K562 (cell line): Measurements from ENCODE around the gene PLCB4. TPM values are rescaled to one million over a fixed set of nuclear protein-coding genes. Genes with fewer than 3 reads are reported as not detected.

Experiments used
- ATAC-seq: fragments of 200-7000 bp; cut with Tn5 transposase; 3 replicates; pipeline ENCODE4 v1.9.1; 2020; ENCODE audit warnings: moderate library complexity
- BruUV-seq: library from RNA; stranded (reverse); fragments of 400-500 nt; replicated peaks from 2 replicates; lab custom pipeline; 2021; lab: Mats Ljungman, UMichigan
- CTCF ChIA-PET: fragments of 300-600 bp; formaldehyde crosslinking; extraction: SDS; loops from one replicate; lab custom pipeline; 2021; ENCODE audit warnings: low intra/inter-chr PET ratio; lab: Yijun Ruan, JAX
- POLR2A ChIA-PET: fragments of 300-600, 350-650 bp; sonication (Branson Sonifier 250); formaldehyde crosslinking; extraction: SDS; loops from one replicate; lab custom pipeline; 2021; ENCODE audit warnings: antibody characterized with exemption, inconsistent platforms; lab: Yijun Ruan, JAX
- DNase-seq, 4 experiments: peaks; one replicate each; pipeline versions ENCODE4 v3.0.0 to v3.0.0-alpha.2; 2011 to 2018; ENCODE audit warnings: low spot score in 3 of 4, mixed read lengths in 3 of 4; ENCODE audit errors: extremely low read depth in 1 of 4
- FAIRE-seq: peaks from 2 replicates; lab custom pipeline; 2011; peaks lifted over from hg19 to GRCh38; lab: Jason Lieb, UNC
- H2AFZ ChIP-seq: 2 replicates; pipeline ENCODE4 v1.6.0; 2011; ENCODE audit warnings: low read depth, low read length, control low read depth, inconsistent platforms
- H3K27ac ChIP-seq: fragments of 200-600 bp; 3 replicates; pipeline ENCODE4 v1.8.0; 2011; ENCODE audit warnings: low read depth, mild to moderate bottlenecking, control low read depth, inconsistent platforms, low read length, moderate library complexity, mixed read lengths; ENCODE audit errors: extremely low read depth
- H3K27me3 ChIP-seq, 2 experiments: fragments of 300-600 bp in 1 of 2; 2 replicates in 1 of 2; 3 replicates in 1 of 2; pipeline versions ENCODE4 v1.6.0 to v1.8.0; 2011; ENCODE audit warnings: inconsistent platforms in 2 of 2, low read length in 2 of 2, mild to moderate bottlenecking in 1 of 2, mixed read lengths in 1 of 2, moderate library complexity in 1 of 2; ENCODE audit not compliant: control insufficient read depth in 2 of 2, insufficient read depth in 2 of 2
- H3K36me3 ChIP-seq: fragments of 300-600 bp; 3 replicates; pipeline ENCODE4 v1.8.0; 2011; ENCODE audit warnings: mild to moderate bottlenecking, low read length, inconsistent platforms; ENCODE audit not compliant: control insufficient read depth, insufficient read depth
- H3K4me1 ChIP-seq, 2 experiments: fragments of 200-600 bp in 1 of 2; replicated peaks in 1 of 2; 2 replicates in 1 of 2; 3 replicates in 1 of 2; pipeline versions ENCODE4 v1.5.1 to v1.8.0; 2011; ENCODE audit warnings: inconsistent platforms in 2 of 2, low read length in 2 of 2, mild to moderate bottlenecking in 1 of 2, mixed read lengths in 1 of 2, moderate library complexity in 1 of 2; ENCODE audit not compliant: control insufficient read depth in 2 of 2, insufficient read depth in 2 of 2
- H3K4me2 ChIP-seq: 2 replicates; pipeline ENCODE4 v1.6.1; 2011; ENCODE audit warnings: low read length, control low read depth, inconsistent platforms, mixed read lengths; ENCODE audit not compliant: insufficient read depth
- H3K4me3 ChIP-seq: fragments of 200-600 bp; sonication (generic), shearing (Covaris generic); 2 replicates; pipeline ENCODE4 v1.5.1; 2016; ENCODE audit warnings: control low read depth, inconsistent platforms
- H3K79me2 ChIP-seq: fragments of 200-600 bp; 3 replicates; pipeline ENCODE4 v1.8.0; 2011; ENCODE audit warnings: low read length, inconsistent platforms; ENCODE audit not compliant: control insufficient read depth, insufficient read depth
- H3K9ac ChIP-seq, 2 experiments: 2 replicates each; pipeline versions ENCODE4 v1.6.0 to v1.6.1; 2011; ENCODE audit warnings: low read depth in 2 of 2, low read length in 2 of 2, control low read depth in 1 of 2, inconsistent platforms in 1 of 2, mild to moderate bottlenecking in 1 of 2, mixed read lengths in 1 of 2; ENCODE audit not compliant: insufficient read depth in 1 of 2
- H3K9me1 ChIP-seq: one replicate; pipeline ENCODE4 v1.6.0; 2011; ENCODE audit warnings: inconsistent platforms, mild to moderate bottlenecking, low read length, moderate library complexity; ENCODE audit not compliant: control insufficient read depth, insufficient read depth
- H3K9me3 ChIP-seq: replicated peaks from 2 replicates; pipeline ENCODE4 v1.5.1; 2011; ENCODE audit warnings: low read depth, low read length, inconsistent platforms; ENCODE audit not compliant: control insufficient read depth, insufficient read depth
- H4K20me1 ChIP-seq: replicated peaks from 2 replicates; pipeline ENCODE4 v1.6.1; 2011; ENCODE audit warnings: low read length, inconsistent platforms, mixed read lengths; ENCODE audit not compliant: control insufficient read depth, insufficient read depth
- HNRNPK ChIP-seq: fragments of 200-400 bp; formaldehyde crosslinking; IDR thresholded peaks from one replicate; pipeline ENCODE4 v1.6.1; 2018; ENCODE audit warnings: mild to moderate bottlenecking, low read depth, low read length; ENCODE audit not compliant: poor library complexity, severe bottlenecking
- SNIP1 ChIP-seq: fragments of 450-650 bp; IDR thresholded peaks from 2 replicates; pipeline ENCODE4 v1.7.1; 2017; ENCODE audit warnings: low read depth, mild to moderate bottlenecking
- SOX6 ChIP-seq: fragments of 450-650 bp; IDR thresholded peaks from 2 replicates; pipeline ENCODE4 v1.6.1; 2014; ENCODE audit warnings: mild to moderate bottlenecking
- SREBF1 ChIP-seq: fragments of 150-350 bp; IDR thresholded peaks from 2 replicates; pipeline ENCODE4 v1.6.1; 2014; ENCODE audit warnings: antibody characterized with exemption, low read depth, low read length, borderline replicate concordance
- TCF3 ChIP-seq: sonication (generic); formaldehyde crosslinking; IDR thresholded peaks from 2 replicates; pipeline ENCODE4 v1.4.0; 2020; ENCODE audit warnings: mild to moderate bottlenecking, missing genetic modification reagents
- ZNF232 ChIP-seq: sonication (generic); formaldehyde crosslinking; IDR thresholded peaks from 2 replicates; pipeline ENCODE4 v1.8.0; 2022; ENCODE audit warnings: mild to moderate bottlenecking, missing genetic modification reagents
- WGBS: fragments of 100-300 bp; shearing (Covaris generic); methylation state at CpG from one replicate; pipeline ENCODE4 v1.1.6; 2016; ENCODE audit warnings: low coverage, mixed read lengths; ENCODE audit not compliant: insufficient coverage; ENCODE audit errors: missing lambda C conversion rate; 5-methylcytosine and 5-hydroxymethylcytosine counted together
- in situ Hi-C: fragments of 300-500 bp; cut with MboI; formaldehyde crosslinking; loops from 4 replicates; pipeline ENCODE4 v1.15.0; 2018; ENCODE audit warnings: inconsistent platforms, mixed read lengths
- intact Hi-C: fragments of 100-400 bp; cut with micrococcal nuclease; formaldehyde crosslinking; loops from 2 replicates; pipeline ENCODE4 v1.14.2; 2022
- polyA plus RNA-seq, 8 experiments: library from polyadenylated mRNA; depleted of rRNA in 4 of 8; stranded (reverse) in 5 of 8; unstranded in 3 of 8; fragments of >200 nt; fragmentation: Nextera tagmentation in 2 of 8; fragmentation: Illumina TruSeq in 1 of 8; extraction: Ambion mirVana in 2 of 8; extraction: Trizol in 1 of 8; gene quantifications; 2 replicates each; pipeline versions ENCODE4 v1.2.1 to v1.2.3, GENCODE V29; 2011 to 2014; ENCODE audit warnings: inconsistent platforms in 1 of 8, missing spikeins in 1 of 8
- total RNA-seq, 7 experiments: library from RNA; depleted of rRNA in 6 of 7; stranded (reverse); fragments of >200 nt in 6 of 7; fragmentation: Illumina TruSeq in 2 of 7; extraction: Trizol in 2 of 7; gene quantifications; 2 replicates each; pipeline versions ENCODE4 v1.2.1 to v1.2.3, GENCODE V29; 2011 to 2021; ENCODE audit warnings: low replicate concordance in 1 of 7
- TF ChIP-seq, protein P1 (sequence below): fragments of 450-650 bp; IDR thresholded peaks from 2 replicates; pipeline ENCODE4 v1.6.1; 2017; ENCODE audit warnings: mild to moderate bottlenecking, moderate library complexity
- TF ChIP-seq, protein P2 (sequence below): fragments of 450-650 bp; formaldehyde crosslinking; IDR thresholded peaks from 2 replicates; pipeline ENCODE4 v1.4.0; 2020; ENCODE audit warnings: mild to moderate bottlenecking, mixed read lengths
- TF ChIP-seq, protein P3 (sequence below): fragments of 450-650 bp; IDR thresholded peaks from 2 replicates; pipeline ENCODE4 v1.6.1; 2018; ENCODE audit warnings: mild to moderate bottlenecking, low read depth; ENCODE audit not compliant: partially characterized antibody
- TF ChIP-seq, protein P4 (sequence below): fragments of 250-450 bp; sonication (Bioruptor Pico); IDR thresholded peaks from 2 replicates; pipeline ENCODE4 v1.5.0; 2020; ENCODE audit warnings: mild to moderate bottlenecking, borderline replicate concordance
- TF ChIP-seq, protein P5 (sequence below): sonication (generic); formaldehyde crosslinking; IDR thresholded peaks from 2 replicates; pipeline ENCODE4 v1.8.1; 2023; ENCODE audit warnings: missing genetic modification reagents, mild to moderate bottlenecking, borderline replicate concordance

Gene PLCB4
- total and polyA plus RNA-seq, 9 of the 15 experiments (the other 6 are each of a cell fraction or from before 2014, with no cell fraction given), result 0.20 to 2.9 (median 0.52) TPM

DNA sequence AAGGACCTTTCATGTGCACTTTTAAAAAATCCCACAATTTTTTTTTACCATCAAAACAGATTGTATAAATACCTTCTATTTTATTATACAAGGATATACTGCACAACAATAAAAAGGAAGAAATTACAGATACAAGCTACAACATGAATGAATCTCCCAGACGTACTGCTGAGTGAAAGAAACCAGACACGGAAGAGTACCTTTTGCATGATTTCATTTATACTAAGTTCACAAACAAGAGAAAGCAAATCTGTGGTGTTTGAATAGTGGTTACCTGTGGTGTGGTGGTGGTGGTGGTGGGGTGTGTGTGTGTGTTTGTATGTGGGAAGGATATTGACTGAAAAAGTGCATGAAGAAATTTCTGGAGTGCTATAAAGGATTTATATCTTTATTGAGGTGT, 6.8 kb upstream of the PLCB4 start:
- no TSS peak for BruUV-seq
- no peak overlapping the region for H2AFZ ChIP-seq
- H3K9me1 ChIP-seq, result no peaks in the 10 kb centered on the region
- no peaks in the 10 kb centered on the region for H4K20me1 ChIP-seq
- H3K4me1 ChIP-seq, result no peaks in the 10 kb centered on the region
- H3K79me2 ChIP-seq, result no peaks in the 10 kb centered on the region
- DNase-seq, result no peak
- no peak overlapping the region for H3K9ac ChIP-seq
- no peaks in the 10 kb centered on the region for H3K36me3 ChIP-seq
- POLR2A ChIA-PET, result no interaction called here
- 40% methylated on average over 1 of the region's 2 CpGs for WGBS
- H3K4me3 ChIP-seq, result no peak overlapping the region
- no peaks in the 10 kb centered on the region for H3K27me3 ChIP-seq
- H3K9me3 ChIP-seq, result no peaks in the 10 kb centered on the region
- in situ Hi-C loops (no loop called here), intact Hi-C loops (no loop called here)
- H3K4me2 ChIP-seq, result no peak overlapping the region
- ATAC-seq, result no peak
- CTCF ChIA-PET, result no interaction called here
- FAIRE-seq, result no peak
- H3K27ac ChIP-seq, result no peak overlapping the region
- TF ChIP-seq, protein P1, sequence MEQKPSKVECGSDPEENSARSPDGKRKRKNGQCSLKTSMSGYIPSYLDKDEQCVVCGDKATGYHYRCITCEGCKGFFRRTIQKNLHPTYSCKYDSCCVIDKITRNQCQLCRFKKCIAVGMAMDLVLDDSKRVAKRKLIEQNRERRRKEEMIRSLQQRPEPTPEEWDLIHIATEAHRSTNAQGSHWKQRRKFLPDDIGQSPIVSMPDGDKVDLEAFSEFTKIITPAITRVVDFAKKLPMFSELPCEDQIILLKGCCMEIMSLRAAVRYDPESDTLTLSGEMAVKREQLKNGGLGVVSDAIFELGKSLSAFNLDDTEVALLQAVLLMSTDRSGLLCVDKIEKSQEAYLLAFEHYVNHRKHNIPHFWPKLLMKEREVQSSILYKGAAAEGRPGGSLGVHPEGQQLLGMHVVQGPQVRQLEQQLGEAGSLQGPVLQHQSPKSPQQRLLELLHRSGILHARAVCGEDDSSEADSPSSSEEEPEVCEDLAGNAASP, result no peak
- no peak for TF ChIP-seq TCF3 (CRISPR knock-in tag)
- TF ChIP-seq SNIP1, result no peak
- no peak for TF ChIP-seq HNRNPK
- TF ChIP-seq, protein P2, sequence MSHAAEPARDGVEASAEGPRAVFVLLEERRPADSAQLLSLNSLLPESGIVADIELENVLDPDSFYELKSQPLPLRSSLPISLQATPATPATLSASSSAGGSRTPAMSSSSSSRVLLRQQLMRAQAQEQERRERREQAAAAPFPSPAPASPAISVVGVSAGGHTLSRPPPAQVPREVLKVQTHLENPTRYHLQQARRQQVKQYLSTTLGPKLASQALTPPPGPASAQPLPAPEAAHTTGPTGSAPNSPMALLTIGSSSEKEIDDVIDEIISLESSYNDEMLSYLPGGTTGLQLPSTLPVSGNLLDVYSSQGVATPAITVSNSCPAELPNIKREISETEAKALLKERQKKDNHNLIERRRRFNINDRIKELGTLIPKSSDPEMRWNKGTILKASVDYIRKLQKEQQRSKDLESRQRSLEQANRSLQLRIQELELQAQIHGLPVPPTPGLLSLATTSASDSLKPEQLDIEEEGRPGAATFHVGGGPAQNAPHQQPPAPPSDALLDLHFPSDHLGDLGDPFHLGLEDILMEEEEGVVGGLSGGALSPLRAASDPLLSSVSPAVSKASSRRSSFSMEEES (CRISPR knock-in tag), result no peak
- no peak for TF ChIP-seq ZNF232
- TF ChIP-seq SREBF1, result no peak
- TF ChIP-seq, protein P3, sequence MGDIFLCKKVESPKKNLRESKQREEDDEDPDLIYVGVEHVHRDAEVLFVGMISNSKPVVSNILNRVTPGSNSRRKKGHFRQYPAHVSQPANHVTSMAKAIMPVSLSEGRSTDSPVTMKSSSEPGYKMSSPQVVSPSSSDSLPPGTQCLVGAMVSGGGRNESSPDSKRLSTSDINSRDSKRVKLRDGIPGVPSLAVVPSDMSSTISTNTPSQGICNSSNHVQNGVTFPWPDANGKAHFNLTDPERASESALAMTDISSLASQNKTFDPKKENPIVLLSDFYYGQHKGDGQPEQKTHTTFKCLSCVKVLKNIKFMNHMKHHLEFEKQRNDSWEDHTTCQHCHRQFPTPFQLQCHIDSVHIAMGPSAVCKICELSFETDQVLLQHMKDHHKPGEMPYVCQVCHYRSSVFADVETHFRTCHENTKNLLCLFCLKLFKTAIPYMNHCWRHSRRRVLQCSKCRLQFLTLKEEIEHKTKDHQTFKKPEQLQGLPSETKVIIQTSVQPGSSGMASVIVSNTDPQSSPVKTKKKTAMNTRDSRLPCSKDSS, result no peak
- TF ChIP-seq, protein P4, sequence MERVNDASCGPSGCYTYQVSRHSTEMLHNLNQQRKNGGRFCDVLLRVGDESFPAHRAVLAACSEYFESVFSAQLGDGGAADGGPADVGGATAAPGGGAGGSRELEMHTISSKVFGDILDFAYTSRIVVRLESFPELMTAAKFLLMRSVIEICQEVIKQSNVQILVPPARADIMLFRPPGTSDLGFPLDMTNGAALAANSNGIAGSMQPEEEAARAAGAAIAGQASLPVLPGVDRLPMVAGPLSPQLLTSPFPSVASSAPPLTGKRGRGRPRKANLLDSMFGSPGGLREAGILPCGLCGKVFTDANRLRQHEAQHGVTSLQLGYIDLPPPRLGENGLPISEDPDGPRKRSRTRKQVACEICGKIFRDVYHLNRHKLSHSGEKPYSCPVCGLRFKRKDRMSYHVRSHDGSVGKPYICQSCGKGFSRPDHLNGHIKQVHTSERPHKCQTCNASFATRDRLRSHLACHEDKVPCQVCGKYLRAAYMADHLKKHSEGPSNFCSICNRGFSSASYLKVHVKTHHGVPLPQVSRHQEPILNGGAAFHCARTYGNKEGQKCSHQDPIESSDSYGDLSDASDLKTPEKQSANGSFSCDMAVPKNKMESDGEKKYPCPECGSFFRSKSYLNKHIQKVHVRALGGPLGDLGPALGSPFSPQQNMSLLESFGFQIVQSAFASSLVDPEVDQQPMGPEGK (CRISPR knock-in tag), result no peak
- no peak for TF ChIP-seq SOX6
- TF ChIP-seq, protein P5, sequence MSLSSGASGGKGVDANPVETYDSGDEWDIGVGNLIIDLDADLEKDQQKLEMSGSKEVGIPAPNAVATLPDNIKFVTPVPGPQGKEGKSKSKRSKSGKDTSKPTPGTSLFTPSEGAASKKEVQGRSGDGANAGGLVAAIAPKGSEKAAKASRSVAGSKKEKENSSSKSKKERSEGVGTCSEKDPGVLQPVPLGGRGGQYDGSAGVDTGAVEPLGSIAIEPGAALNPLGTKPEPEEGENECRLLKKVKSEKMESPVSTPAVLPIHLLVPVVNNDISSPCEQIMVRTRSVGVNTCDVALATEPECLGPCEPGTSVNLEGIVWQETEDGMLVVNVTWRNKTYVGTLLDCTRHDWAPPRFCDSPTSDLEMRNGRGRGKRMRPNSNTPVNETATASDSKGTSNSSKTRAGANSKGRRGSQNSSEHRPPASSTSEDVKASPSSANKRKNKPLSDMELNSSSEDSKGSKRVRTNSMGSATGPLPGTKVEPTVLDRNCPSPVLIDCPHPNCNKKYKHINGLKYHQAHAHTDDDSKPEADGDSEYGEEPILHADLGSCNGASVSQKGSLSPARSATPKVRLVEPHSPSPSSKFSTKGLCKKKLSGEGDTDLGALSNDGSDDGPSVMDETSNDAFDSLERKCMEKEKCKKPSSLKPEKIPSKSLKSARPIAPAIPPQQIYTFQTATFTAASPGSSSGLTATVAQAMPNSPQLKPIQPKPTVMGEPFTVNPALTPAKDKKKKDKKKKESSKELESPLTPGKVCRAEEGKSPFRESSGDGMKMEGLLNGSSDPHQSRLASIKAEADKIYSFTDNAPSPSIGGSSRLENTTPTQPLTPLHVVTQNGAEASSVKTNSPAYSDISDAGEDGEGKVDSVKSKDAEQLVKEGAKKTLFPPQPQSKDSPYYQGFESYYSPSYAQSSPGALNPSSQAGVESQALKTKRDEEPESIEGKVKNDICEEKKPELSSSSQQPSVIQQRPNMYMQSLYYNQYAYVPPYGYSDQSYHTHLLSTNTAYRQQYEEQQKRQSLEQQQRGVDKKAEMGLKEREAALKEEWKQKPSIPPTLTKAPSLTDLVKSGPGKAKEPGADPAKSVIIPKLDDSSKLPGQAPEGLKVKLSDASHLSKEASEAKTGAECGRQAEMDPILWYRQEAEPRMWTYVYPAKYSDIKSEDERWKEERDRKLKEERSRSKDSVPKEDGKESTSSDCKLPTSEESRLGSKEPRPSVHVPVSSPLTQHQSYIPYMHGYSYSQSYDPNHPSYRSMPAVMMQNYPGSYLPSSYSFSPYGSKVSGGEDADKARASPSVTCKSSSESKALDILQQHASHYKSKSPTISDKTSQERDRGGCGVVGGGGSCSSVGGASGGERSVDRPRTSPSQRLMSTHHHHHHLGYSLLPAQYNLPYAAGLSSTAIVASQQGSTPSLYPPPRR (CRISPR knock-in tag), result no peak
